Amniotic stem cell (primary cell): ENCODE data around the gene PLEKHG4.

Experiments
- DNase-seq: peaks from one replicate; lab custom pipeline; 2025; lab: John Stamatoyannopoulos, UW

The PLEKHG4 gene

GRCh38 chr16:67260426-67261063, 18.8 kb upstream of the PLEKHG4 start:
- DNase-seq = peak; percentile 35

- no peak for DNase-seq
Observed at GRCh38 chr16:67263201-67263600, 16.1 kb upstream of the PLEKHG4 start.

GRCh38 chr16:67264277-67264676, 15.1 kb upstream of the PLEKHG4 start:
- no peak for DNase-seq

DNA sequence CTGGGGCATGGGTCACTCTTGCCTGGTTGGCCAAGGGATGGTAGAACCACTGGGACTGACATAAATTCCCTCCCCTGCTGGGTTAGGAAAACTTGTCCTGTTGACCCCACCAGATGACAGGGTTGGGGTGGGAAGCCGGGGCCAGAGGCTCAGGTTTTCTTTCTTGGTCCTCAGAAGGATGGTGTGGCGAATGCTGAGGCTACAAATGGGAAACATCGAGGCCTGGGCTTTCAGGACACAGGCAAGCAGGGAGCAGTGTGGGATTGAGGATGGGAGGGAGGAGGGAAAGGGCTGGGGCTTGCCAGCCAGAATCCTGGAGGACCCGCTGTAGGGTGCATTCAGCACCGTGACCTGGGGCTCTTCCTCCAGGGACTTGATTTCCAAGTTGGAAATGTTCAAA, 14.5 kb upstream of the PLEKHG4 start:
- no peak for DNase-seq

GRCh38 chr16:67265834-67266233, 13.5 kb upstream of the PLEKHG4 start:
- no peak for DNase-seq

- DNase-seq = peak; percentile 69
Observed at GRCh38 chr16:67268136-67268579, 11.2 kb upstream of the PLEKHG4 start.

DNA sequence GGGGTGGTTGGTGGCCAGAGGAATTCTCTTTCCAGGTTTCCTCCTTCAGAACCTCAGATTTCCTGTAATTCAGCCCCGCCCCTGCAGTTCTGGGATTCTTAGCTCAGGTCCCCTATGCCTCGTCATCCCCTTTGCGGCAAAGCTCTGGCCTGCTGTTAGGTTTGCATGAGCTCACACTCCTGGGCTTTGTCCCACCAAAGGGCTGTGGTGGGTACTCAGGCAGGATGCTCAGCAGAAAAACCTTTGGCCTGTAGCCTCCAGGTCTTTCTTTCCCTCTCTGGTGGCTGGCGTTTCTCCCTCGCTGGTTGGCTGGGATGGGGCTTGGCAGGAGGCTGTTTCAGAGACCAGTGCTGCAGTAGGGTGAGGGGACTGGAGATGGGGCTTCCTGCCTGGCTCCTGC, 9.6 kb upstream of the PLEKHG4 start:
- DNase-seq = no peak

GRCh38 chr16:67270931-67271338, 8.4 kb upstream of the PLEKHG4 start:
- no peak for DNase-seq

DNA sequence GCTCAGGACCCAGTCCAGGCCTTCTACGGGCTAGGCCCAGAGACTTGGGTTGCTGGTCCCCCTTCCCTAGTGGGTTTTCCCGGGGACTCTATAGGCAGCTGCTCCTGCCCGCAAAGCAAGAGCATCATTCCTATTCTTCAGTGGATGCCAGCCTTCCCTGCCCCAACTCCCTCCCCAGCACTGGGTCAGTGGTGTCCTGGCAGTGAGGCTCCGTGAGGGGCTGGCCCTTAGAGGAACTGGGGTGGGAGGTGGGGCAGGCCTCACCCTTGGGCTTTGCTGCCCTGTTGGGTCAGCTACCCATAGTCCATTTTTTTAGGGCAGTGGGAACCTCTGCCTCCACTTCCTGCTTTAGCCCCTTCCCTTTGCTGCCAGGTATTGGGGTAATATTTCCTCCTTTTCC, 7.9 kb upstream of the PLEKHG4 start:
- DNase-seq = no peak

GRCh38 chr16:67275321-67275720, 4.0 kb upstream of the PLEKHG4 start:
- no peak for DNase-seq

- DNase-seq = peak; percentile 92
Observed at GRCh38 chr16:67277294-67277998, 1.9 kb upstream of the PLEKHG4 start.

DNA sequence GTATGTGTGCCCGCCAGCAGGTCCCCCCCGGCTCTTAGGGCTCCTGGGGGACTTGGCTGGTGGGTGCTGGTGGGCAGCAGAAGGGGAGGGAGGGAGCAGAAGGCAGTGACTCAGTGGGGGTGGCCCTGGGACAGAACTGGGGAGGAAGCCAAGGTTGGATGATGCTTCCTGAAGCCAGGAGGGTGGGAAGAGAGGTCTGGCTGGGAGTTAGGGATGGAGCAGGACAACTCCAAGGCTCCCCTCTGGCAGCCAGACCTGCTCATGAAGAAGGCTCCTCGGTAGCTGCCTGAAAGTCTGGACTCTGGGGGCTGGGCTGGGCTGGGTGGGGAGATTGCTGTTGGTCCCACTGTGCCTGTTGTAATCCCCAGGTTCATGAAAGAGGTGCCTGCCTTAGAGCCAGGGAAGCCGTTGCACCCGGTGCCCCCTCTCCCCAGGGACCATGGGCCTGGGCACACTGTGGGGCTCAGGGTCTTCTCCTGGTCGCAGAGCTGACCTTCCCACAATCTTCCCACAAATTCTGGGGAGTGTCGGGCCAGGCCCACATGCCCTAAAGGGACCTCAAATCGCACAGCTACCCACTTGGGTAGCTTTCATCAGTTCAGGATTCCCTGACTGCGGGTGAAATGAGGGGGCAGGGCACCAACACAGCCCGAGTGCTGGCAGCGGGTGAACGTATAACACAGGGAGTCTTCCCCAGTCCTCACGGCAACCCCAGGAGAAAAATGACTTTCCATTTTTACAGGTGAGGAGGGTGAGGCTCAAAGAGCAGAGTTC, 1.1 kb upstream of the PLEKHG4 start:
- peak; percentile 64 for DNase-seq

DNA sequence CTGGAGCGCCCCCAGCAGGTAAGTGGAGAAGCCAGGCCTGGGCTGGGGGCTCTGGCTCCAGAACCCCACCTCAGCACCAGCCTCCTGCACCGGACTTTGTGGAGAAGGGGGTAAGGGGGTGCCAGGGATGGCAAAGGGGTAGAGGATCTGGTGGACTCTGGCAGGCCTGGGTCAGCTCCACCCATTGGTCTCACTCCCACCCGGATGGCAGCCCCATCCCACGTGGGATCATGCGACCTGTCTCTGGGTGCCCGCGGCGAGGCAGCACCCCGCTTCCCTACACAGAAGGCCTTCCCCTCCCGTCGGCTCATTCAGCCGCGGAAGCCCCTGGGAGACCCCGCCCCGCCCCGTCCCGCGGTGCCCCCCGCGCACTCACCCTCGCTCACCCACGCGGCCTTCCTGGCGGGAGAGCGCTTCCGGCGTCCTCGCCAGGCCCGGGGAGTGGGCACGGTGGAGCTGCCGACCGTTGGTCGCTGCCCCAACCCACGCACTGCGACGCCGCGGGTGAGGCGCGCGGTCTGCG, 498 bp upstream of the PLEKHG4 start:
- DNase-seq = no peak

- no peak for DNase-seq
Observed at GRCh38 chr16:67280090-67281015, 1.0 kb downstream of the PLEKHG4 start.

- DNase-seq = no peak
Observed at GRCh38 chr16:67281536-67282446, 2.5 kb downstream of the PLEKHG4 start.

GRCh38 chr16:67282447-67282805, 3.1 kb downstream of the PLEKHG4 start:
- no peak for DNase-seq

DNA sequence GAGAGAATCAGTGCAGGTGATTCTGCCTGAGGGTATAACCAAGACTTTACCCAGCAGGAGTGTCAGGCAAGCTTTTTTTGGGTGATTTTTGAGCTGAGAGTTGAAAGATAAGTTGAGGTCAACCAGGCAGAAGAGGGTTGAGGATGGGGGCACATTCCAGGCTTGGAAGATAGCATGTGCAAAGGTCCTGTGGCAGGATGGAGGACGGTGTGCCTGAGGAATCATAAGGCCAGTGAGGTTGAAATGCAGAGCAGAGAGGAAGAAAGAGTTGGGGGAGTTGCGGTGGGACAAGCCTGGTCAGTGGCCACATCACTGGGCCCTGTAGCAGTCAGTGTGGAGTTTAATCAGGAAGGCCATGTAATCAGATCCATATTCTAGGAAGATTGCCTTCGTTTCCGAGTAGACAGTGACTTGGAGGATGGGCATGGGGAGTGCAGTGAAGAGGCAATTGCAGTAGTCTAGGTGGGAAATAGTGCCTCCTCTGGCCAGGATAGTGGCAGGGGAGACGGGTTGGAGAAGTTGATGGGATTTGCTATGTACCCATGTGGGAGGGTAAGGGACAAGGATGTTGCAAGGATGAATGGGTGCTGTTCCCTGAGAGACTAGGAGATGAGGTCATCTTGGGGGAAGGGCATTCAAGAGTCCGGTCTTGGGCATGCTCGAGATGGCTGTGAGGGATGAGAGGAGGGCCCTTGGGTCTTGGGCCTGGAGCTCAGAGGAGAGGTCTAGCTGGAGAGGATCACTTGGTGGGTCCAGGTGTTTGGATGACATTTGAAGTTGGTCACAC, 3.9 kb downstream of the PLEKHG4 start:
- no peak for DNase-seq

DNA sequence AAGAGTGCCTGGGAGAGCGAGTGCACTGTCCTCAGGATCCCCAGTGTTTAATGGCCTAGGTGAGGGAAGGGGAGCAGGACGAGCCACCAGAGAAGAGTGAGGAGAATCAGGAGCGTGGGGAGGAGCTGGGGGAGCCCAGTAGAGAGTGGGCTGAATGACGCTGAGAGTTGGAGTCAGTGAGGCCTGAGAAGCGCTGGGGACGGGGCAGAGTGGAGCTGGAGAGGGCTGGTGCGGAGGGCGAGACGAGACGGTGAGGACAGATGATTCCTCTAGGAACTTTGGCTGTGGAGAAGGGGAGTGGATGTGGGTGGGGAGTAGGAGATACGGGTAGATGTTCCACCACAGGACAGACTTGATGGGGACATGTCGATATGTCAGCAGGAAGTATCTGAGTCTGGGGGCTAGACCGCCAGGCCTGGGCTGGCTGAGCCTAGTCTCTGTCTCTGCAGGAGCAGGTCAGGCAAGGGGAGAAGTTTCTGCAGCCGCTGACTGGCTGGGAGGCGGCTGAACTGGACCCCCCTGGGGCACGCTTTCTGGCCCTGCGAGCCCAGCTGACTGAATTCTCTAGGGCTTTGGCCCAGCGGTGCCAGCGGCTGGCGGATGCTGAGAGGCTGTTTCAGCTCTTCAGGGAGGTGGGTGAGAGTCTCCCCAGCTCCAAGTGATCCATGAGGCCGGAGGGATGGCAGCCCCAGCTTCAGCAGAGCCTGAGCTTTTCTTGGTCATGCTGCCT, 4.7 kb downstream of the PLEKHG4 start:
- no peak for DNase-seq
